ENCODE measurements around the gene SEC61B.
"Not testable (repeated sequence)": the region's sequence is repeated elsewhere in the genome, so short reads cannot be mapped to it uniquely, and the experiment has no call there.

Gene SEC61B

GRCh38 chr9:99192786-99193465 lies 29.2 kb upstream of the SEC61B start:
- DNase-seq (ENCODE audit: low read depth in 2 of 2), result no peak

- no peak for DNase-seq (ENCODE audit: low read depth in 2 of 2)
Measured at GRCh38 chr9:99193466-99193821, 28.6 kb upstream of the SEC61B start.

GRCh38 chr9:99196484-99196883 lies 25.6 kb upstream of the SEC61B start:
- DNase-seq (ENCODE audit: low read depth in 2 of 2), result not testable (repeated sequence)

- DNase-seq (ENCODE audit: low read depth in 2 of 2), result no peak
Measured at GRCh38 chr9:99197124-99197630, 24.9 kb upstream of the SEC61B start.

- no peak for DNase-seq (ENCODE audit: low read depth in 2 of 2)
Measured at GRCh38 chr9:99197987-99198386, 24.1 kb upstream of the SEC61B start.

- no peak for DNase-seq (ENCODE audit: low read depth in 2 of 2)
Measured at GRCh38 chr9:99199938-99200539, 22.0 kb upstream of the SEC61B start.

GRCh38 chr9:99201603-99202002 lies 20.5 kb upstream of the SEC61B start:
- no peak for DNase-seq (ENCODE audit: low read depth in 2 of 2)

- no peak for DNase-seq (ENCODE audit: low read depth in 2 of 2)
Measured at GRCh38 chr9:99210572-99210971, 11.5 kb upstream of the SEC61B start.

- no peak for DNase-seq (ENCODE audit: low read depth in 2 of 2)
Measured at GRCh38 chr9:99211746-99212145, 10.3 kb upstream of the SEC61B start.

- no peak for DNase-seq (ENCODE audit: low read depth in 2 of 2)
Measured at GRCh38 chr9:99213197-99213596, 8.9 kb upstream of the SEC61B start.

- no peak for DNase-seq (ENCODE audit: low read depth in 2 of 2)
Measured at GRCh38 chr9:99216073-99216472, 6.0 kb upstream of the SEC61B start.

- DNase-seq (ENCODE audit: low read depth in 2 of 2), result no peak
Measured at GRCh38 chr9:99220011-99220410, 2.1 kb upstream of the SEC61B start.

- DNase-seq (ENCODE audit: low read depth in 2 of 2), result no peak
Measured at GRCh38 chr9:99221266-99221620, 839 bp upstream of the SEC61B start.

- DNase-seq (ENCODE audit: low read depth in 2 of 2), result no peak
Measured at GRCh38 chr9:99222416-99223270, 561 bp downstream of the SEC61B start.

- DNase-seq (ENCODE audit: low read depth in 2 of 2), result no peak
Measured at GRCh38 chr9:99224445-99224844, 2.4 kb downstream of the SEC61B start.

GRCh38 chr9:99226054-99226453 lies 4.0 kb downstream of the SEC61B start:
- no peak for DNase-seq (ENCODE audit: low read depth in 2 of 2)

GRCh38 chr9:99230206-99230605 lies 8.1 kb downstream of the SEC61B start:
- DNase-seq (ENCODE audit: low read depth in 2 of 2), result no peak

GRCh38 chr9:99231711-99232110 lies 9.6 kb downstream of the SEC61B start:
- no peak for DNase-seq (ENCODE audit: low read depth in 2 of 2)

GRCh38 chr9:99234618-99235017 lies 12.5 kb downstream of the SEC61B start:
- DNase-seq (ENCODE audit: low read depth in 2 of 2), result no peak

- DNase-seq (ENCODE audit: low read depth in 2 of 2), result no peak
Measured at GRCh38 chr9:99235069-99235468, 13.0 kb downstream of the SEC61B start.

GRCh38 chr9:99235926-99236634 lies 14.0 kb downstream of the SEC61B start:
- no peak for DNase-seq (ENCODE audit: low read depth in 2 of 2)

- no peak for DNase-seq (ENCODE audit: low read depth in 2 of 2)
Measured at GRCh38 chr9:99237356-99237755, 15.3 kb downstream of the SEC61B start.
